GM19324 (cell line): ENCODE measurements around the gene TEX11.
"Not testable (repeated sequence)": the region's sequence is repeated elsewhere in the genome, so short reads cannot be mapped to it uniquely, and the experiment has no call there.

ENCODE experiments used
- ATAC-seq: cut with Tn5 transposase; IDR thresholded peaks from one replicate; pipeline ENCODE4 v1.9.1; 2021; ENCODE audit warnings: mild to moderate bottlenecking, moderate library complexity; ENCODE audit not compliant: unreplicated experiment, low FRiP score

Gene TEX11

DNA sequence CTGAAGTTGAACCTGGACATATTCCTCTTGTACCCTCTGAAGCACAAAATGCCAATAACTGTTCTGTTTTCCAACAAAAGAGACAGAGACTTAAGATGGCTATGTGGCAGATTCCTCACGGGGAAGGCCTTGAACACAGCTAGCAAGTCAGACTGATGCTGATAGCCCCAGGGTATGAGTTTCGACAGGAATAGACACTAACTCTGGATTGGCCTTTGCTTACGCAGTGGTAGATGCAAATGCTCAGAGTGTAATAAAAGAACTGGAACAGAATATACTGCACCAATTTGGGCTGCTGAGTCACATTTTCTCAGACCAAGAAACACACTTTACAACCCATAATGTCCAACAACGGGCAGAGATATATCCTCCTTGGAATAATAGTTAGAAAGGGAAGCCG, 290.0 kb downstream of the TEX11 start:
- no peak for ATAC-seq

DNA sequence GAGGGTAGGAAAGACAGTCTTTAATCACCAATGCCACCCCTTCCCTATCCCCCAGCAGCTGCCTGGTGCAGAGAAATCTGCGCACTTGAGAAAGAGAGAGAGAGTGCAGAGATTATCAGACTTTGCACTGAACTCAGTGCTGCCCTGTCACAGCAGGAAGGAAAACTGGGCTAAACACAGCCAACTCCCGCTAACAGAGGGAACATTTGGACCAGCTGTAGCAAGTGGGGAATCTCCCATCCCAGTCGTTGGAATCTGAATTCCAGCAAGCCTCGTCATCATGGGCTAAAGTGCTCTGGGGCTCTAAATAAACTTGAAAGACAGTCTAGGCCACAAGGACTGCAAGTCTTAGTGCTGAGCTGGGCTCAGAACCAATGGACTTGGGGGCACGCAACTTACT, 295.2 kb downstream of the TEX11 start:
- ATAC-seq: no peak

DNA sequence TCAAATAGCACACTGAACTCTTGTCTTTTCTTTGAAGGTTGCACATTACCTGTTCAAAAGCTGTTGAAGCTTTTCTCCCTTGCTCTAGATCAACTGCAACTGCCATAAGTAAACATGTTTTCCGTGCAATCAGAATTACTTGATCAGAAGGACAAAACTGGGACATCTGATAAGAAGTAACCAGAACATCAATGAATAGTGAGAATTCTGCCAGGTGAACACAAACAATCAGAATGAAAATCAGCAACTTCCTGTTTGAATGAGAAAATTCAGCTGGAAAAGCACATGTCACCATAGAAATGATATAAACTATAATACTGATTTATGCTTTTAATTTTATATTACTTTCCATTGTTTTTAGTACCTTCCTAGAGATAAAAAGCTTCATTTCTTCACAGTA, 303.2 kb downstream of the TEX11 start:
- no peak for ATAC-seq

DNA sequence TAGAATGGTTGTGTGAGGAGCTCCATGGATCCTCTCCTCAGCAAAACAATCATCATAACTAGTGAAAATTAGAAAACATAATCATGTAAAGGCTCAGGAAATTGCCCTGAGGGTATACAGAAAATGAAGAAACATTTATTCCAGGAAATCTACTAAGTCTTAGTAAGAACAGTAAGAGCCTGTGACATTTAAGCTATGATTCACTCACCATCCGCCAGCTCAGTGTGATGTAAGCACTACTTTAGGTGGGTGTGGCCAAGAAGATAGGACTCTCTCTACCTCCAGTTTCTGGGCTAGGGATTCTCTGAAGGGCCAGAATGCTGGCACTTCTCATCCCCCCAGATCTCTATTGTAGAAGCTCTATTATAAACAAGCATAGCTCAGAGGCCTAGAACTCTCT, 316.4 kb downstream of the TEX11 start:
- no peak for ATAC-seq

DNA sequence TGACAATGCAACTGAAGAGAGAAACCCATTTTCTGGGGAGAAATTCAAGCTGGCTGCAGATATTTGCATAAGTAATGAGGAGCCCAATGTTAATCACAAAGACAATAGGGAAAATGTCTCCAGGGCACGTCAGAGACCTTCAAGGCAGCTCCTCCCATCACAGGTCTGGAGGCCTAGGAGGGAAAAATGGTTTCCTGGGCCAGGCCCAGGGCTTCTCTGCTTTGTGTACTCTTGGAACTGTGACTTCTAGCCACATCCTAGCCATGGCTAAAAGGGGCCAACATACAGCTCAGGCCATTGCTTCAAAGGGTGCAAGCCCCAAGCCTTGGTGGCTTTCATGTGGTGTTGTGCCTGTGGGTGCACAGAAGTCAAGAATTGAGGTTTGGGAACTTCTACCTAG, 321.4 kb downstream of the TEX11 start:
- not testable (repeated sequence) for ATAC-seq

DNA sequence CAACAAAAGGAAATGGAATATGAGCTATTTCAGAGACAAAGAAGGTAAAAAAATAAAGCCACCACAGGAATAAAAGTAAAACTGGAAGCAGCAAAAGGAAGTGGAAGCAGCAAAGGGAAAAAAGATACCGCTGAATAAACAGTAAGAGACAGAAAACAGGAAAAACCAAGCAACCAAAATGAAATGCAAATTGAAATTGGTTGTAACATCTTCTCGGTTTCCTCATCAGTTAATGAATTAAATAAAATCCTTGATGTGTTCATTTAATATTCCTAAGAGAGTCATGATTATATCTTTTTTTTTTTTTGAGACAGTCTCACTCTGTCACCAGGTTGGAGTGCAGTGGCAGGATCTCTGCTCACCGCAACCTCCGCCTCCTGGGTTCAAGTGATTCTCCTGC, 331.1 kb downstream of the TEX11 start:
- no peak for ATAC-seq

DNA sequence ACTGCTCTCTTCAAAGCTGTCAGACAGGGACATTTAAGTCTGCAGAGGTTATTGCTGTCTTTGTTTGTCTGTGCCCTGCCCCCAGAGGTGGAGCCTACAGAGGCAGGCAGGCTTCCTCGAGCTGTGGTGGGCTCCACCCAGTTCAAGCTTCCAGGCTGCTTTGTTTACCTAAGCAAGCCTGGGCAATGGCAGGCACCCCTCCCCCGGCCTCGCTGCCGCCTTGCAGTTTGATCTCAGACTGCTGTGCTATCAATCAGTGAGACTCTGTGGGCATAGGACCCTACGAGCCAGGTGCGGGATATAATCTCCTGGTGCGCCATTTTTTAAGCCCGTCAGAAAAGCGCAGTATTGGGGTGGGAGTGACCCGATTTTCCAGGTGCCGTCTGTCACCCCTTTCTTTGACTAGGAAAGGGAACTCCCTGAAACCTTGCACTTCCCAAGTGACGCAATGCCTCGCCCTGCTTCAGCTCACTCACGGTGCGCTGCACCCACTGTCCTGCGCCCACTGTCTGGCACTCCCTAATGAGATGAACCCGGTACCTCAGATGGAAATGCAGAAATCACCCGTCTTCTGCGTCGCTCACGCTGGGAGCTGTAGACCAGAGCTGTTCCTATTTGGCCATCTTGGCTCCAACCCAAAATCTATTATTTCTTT, 338.5 kb downstream of the TEX11 start:
- not testable (repeated sequence) for ATAC-seq

DNA sequence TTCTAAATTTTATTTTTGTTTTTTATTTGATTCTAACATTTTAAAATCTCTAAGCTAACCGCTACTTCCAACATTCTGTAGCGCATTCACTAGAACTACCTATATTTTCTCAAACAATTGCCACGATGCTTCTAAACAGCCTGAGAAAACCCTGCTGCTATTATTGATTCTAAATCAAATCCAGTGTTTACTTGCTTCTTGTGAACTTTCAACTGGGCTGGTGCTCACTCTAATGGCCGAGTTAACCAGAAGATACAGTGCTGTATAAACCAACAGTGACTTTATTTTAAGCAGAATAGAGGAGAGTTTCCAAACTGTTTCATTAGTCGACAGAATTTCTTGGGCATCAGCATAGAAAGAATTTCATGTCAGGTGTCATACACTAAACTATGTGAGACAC, 353.6 kb downstream of the TEX11 start:
- ATAC-seq: no peak

DNA sequence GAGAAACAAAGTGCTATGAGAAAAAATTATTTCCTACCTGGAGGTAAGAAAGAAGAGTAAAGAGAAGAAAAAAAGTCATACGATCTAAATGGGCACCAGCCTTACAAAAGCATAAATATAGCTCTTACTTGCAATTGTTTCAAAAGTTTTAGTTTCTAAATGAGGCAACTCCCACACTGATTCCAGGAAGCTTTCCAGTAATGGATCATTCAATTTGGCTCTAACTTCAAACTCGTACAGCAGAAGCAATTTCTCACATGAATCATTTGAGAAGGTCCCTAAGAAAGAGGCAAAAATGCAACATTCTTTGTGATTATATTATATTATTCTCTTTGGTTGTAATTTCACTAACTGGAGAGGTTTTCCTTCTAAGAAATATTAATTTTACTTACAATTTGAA, 354.0 kb downstream of the TEX11 start:
- no peak for ATAC-seq

DNA sequence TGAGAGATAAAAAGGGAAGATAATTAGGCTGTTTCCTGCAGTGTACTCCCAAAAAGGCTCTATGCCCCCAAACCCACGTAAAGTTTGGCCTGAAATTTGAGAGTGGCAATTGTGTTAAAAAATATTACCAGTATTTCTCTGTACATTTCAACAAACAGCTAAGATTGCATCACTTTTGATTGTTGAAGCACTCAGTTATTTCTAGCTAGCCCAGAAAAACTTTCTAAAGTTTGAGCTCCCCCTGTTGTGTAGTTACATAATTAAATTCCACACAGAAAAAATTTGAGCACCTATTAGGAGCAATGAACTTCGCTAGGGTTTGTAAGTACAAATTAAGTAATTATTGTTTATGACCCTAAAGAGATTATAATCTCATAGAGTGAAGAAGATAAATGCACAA, 354.4 kb downstream of the TEX11 start:
- no peak for ATAC-seq

DNA sequence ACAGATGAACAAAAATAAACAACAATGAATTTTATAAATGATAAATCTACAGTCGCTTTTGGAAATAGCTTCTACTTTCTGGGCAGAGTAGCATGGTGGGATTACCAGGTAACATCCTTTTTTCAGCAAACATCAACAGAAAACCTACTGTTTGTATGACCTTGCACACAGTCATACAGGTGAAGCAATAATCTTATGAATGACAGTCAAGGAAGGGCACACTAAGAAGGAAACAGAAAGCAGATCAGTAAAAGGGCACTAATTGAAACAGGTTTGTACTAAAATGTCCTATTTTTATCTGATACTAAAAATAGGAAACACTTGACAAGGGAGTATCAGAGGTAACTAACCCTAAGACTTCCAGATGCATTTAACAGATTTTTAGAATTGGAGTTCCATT, 355.0 kb downstream of the TEX11 start:
- ATAC-seq: no peak

DNA sequence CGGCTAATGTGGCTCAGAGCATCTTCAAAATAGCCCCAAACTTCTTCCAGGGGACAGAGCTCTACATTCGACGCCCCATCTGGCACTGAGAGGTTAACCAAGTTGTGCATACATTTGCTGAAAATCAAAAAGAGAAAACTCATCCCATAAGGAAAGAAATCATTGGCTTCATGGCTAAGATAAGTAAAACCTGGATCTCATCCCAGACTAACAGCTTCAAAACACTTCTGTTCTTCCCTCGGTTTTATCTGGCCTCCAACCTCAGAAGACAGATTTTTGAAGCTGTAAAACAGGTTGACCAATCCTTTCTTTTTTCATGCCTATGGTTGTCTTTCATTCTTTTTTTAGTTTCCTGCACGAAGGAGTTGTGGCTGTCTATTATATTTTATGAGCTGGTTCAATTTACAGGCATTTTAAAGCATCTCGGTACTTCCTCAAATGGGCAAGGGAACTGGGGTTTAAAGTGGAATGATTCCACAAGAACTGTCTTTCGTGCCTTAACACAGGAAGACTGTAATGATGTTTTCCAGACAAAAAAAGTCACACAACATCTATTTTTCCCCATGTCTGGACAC, 356.3 kb downstream of the TEX11 start:
- no peak for ATAC-seq

DNA sequence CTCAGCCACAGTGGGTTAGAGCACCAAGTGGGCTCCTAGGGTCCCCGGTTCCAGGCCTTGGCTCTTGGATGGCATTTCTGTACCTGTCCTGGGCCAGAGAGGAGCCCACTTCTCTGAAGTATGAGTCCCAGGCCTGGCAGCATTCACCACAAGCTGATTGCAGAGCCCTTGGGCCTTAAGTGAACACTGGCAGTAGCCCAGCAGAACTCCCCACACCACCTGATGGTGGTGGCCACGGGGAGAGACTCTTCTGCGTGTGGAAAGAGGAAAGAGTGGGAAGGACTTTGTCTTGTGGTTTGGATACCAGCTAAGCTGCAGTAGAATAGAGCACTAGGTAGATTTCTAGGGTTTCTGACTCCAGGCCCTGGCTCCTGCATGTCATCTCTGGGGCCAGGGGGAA, 359.1 kb downstream of the TEX11 start:
- no peak for ATAC-seq

DNA sequence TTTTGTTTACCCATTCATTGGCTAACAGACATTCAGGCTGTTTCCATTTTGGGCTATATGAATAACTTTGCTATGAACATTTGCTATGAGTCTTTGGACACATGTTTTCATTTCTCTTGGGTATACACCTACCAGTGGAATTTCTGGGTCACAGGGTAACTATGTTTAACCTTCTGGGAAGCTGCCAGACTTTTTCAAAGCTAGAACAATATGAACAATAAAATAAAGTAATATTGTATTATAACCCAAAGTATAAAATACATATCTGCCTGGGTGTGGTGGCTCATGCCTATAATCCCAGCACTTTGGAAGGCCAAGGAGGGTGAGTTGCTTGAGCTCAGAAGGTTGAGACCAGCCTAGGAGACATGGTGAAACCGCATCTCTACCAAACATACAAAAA, 373.3 kb downstream of the TEX11 start:
- ATAC-seq: no peak

DNA sequence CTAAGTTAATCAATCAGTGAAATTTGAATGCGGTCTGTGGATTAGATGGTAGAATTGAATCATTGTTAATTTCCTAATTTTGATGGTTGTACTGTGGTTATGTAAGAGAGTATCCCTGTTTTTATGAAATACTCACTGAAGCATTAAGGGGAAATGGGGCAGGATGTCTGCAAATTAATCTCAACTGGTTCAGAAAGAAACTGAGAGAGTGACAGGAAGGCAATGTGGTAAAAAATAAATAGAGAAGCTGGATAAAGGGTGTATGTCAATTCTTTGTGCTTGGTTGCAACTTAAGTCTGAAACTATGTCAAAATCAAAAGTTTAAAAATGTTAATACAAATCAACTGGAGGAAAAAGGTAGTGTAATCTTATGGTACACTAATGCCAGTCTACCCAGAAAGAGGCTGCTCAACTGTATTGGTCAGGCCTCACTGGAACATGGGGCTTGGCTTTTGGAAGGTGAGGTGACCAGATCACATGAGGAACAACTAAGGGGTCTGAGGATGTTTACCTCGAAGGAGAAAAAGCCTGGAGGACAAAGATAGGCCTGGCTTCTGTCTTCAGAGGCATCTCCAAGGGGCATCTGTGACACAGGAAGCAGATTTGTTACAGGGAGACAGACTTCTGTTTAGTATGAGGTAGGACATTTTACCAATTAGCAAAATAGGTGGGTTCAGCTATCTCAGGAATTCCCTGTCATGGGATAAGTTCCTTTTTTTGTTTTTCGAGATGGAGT, 380.7 kb downstream of the TEX11 start:
- no peak for ATAC-seq

DNA sequence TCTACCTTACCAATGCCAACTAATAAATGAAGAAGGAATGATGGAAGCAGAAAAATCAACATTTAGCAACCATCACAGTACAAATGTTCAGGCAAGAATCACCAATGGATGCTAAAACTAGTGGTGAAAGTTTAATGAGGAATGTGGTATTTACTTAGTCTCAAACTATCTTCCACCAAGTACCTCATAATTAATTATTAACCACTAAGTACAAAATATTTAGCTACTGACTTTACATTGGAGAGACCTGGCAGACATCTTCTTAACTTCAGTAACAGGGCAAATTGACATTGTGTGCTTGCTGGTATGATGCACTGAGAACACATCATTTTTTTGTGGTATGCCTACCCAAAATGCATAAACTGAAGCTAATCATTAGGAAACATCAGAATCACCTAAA, 381.5 kb downstream of the TEX11 start:
- no peak for ATAC-seq

DNA sequence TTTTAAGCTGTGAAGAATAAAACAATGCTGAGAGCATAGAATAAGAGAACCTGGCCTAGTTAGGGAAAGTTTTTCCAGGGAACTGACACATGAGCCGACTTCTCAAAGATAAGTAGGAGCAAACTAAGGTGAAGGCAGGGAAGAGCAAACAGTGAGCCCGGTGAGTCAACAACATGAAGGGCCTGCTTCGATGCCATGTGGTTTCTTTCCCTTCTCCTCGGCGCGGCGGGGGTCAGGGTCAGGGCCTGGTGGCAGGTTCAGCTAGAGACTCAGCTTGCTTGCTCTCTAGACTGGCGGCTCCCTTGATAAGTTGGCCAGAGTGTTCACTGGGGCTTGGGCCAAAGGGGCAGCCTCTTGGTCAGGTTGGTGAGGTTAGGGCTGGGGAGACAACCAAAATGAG, 382.8 kb downstream of the TEX11 start:
- ATAC-seq: no peak

DNA sequence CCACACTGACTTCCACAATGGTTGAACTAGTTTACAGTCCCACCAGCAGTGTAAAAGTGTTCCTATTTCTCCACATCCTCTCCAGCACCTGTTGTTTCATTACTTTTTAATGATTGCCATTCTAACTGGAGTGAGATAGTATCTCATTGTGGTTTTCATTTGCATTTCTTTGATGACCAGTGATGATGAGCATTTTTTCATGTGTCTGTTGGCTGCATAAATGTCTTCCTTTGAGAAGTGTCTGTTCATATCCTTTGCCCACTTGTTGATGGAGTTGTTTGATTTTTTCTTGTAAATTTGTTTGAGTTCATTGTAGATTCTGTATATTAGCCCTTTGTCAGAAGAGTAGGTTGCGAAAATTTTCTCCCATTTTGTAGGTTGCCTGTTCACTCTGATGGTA, 392.8 kb downstream of the TEX11 start:
- not testable (repeated sequence) for ATAC-seq

DNA sequence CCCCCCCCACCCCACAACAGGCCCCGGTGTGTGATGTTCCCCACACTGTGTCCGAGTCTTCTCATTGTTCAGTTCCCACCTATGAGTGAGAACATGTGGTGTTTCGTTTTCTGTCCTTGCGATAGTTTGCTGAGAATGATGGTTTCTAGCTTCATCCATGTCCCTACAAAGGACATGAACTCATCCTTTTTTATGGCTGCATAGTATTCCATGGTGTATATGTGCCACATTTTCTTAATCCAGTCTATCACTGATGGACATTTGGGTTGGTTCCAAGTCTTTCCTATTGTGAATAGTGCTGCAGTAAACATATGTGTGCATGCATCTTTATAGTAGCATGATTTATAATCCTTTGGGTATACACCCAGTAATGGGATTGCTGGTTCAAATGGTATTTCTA, 393.2 kb downstream of the TEX11 start:
- ATAC-seq: not testable (repeated sequence)

DNA sequence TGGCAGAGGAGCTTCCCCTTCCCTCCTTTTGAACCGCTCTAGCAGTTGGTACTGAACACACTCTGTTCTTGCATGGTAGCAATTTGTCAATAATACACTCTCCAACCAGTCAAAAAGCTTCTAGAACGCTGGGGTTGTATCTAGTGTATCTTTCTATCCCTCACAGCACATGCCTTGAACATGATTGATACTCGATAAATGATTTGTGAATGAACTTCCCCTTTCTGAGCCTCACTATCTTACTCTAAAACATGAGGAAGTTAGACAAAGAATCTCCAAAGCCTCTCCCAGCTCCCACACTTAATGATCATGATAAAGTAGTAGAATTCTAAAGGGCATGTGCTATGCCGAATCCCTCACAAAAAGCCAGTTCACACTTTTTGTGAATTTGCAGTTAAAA, 399.4 kb downstream of the TEX11 start:
- ATAC-seq: no peak

DNA sequence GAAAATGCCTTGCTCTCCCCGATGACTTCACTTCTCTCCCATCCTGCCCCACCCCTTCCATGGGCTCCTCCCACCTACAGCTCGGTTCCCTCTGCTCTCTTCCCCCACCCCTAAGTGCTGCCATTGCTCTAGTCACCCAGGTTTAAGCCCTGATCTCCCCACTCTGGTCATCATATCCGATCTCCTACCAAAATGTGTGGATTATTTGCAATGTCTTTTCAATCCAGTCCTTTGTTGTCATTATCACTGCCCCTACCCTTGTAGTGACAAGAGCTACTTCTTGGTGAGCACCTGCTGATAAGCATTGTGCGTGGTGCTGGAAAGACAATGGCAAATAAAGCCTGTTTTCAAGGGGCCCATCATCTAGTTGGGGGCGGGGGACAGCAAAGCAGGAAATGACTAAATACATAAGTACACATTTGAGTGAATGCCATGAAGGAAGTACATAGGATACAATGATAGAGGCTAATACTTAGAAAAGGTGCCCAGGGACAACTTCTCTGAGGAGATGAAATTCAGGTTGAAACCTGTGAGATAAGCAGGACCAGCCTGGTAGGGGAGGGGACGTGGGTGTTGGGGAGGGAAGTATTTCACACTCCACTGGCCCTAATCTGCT, 400.1 kb downstream of the TEX11 start:
- ATAC-seq: no peak

DNA sequence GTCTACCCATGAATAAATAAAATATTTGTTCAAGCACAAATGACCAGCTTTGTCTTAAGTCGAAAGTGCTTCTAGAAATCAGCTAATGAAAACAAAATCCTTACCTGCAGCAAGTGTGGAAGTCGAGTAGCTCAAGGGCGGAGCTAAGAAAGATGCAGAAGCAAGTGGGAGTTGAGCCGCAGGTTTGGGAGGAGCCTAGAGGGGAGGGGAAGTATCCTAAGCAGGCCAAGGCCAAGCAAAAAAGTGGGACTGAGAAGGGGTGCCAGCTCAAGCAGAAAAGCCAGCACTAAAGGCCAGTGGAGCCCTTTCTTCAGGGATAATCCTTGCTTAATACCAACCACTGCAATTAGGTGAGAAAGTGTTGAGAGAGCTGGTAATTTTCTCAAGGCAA, 403.1 kb downstream of the TEX11 start:
- ATAC-seq: no peak
